Measurements from ENCODE around the gene SCOC. TPM values are rescaled to one million over a fixed set of nuclear protein-coding genes. Genes with fewer than 3 reads are reported as not detected.

Gene SCOC
- total and polyA plus RNA-seq, 2 of the 4 experiments (the other 2 are of a cell fraction) = 12.9 to 33.2 TPM

DNA sequence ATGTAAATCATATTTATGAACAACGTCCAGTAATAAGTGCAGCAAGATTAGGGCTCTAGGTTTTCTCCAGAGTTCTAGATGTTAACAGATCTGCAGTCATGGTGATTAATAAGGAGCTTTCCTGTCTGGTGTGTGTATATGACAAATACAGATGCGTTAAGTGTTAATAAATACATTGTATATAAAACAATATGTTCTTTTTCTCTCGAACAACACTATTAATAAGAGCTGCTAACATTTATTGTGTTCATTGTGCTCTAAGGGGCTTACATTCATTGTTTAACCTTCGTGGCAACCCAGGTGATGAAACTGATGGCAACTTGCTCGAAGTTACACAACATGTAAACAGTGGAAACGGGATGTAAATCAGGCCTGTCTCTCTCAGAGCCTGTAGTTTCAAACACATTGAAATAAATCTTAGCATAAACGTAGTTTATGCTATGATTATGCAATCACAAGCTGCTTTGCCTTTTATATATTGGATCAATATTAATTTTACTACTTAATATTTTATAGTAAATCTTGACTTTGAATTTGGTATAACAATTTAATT lies 54.5 kb downstream of the SCOC start:
- dilution Hi-C loops (cut with HindIII; ENCODE audit: low sequenced_read_pairs, unreplicated experiment) = no loop called here
- H3K23ac ChIP-seq (ENCODE audit: low read depth, low read length) = no peak overlapping the region

More for the DNA sequence above, 54.5 kb downstream of the SCOC start:
- Histone ChIP-seq H4K91ac (ENCODE audit: insufficient read depth, low read depth, low read length) (no peak overlapping the region), H2BK15ac (ENCODE audit: low read depth, low read length) (no peak overlapping the region), H3K79me1 (ENCODE audit: low read depth in 1 of 2, low read length in 2 of 2) (no peaks in the 10 kb centered on the region), H3K14ac (replicated peaks; ENCODE audit: low read depth, low read length) (no peak overlapping the region), H2AFZ (replicated peaks; ENCODE audit: low read length, poor library complexity) (peak overlapping the region; percentile 98), H3K27ac (ENCODE audit: insufficient read depth, low read length) (no peak overlapping the region), H3K27me3 (ENCODE audit: control insufficient read depth, insufficient read depth, low read length) (peaks cover 13% of the 10 kb centered on the region), H2BK20ac (ENCODE audit: low read depth, low read length) (no peak overlapping the region), H3K9ac (ENCODE audit: low read depth, low read length) (no peak overlapping the region), H4K8ac (ENCODE audit: low read depth in 2 of 2, low read length in 2 of 2) (no peak overlapping the region), H3K9me3 (ENCODE audit: control insufficient read depth, insufficient read depth, low read length) (no peaks in the 10 kb centered on the region), H4K20me1 (ENCODE audit: insufficient read depth, low read length) (no peaks in the 10 kb centered on the region), H3K4ac (ENCODE audit: low read depth, low read length) (no peak overlapping the region), H2AK9ac (replicated peaks; ENCODE audit: low read depth, low read length, poor library complexity) (no peak overlapping the region), H2BK120ac (ENCODE audit: low read depth, low read length) (no peak overlapping the region), H3K4me3 (ENCODE audit: insufficient read depth, low read depth, low read length) (peak overlapping the region; percentile 79), H3K18ac (ENCODE audit: low read depth, low read length) (no peak overlapping the region), H2BK5ac (ENCODE audit: low read depth, low read length, poor library complexity, severe bottlenecking) (no peak overlapping the region), H3K4me2 (ENCODE audit: low read depth, low read length) (peak overlapping the region; percentile 97), H3K56ac (ENCODE audit: extremely low read depth, insufficient read depth, low read length) (no peak overlapping the region), H4K5ac (ENCODE audit: low read depth, low read length) (no peak overlapping the region), H3K36me3 (ENCODE audit: control insufficient read depth, insufficient read depth, low read length) (no peaks in the 10 kb centered on the region), H2AK5ac (ENCODE audit: low read depth, low read length) (no peak overlapping the region), H3K4me1 (ENCODE audit: control insufficient read depth, insufficient read depth, low read length) (no peaks in the 10 kb centered on the region), H3K9me1 (ENCODE audit: insufficient read depth, low read length) (no peaks in the 10 kb centered on the region)
- ATAC-seq (ENCODE audit: low read depth) (no peak), DNase-seq (peak; percentile 23)
- no peak for TF ChIP-seq MXI1 (IDR thresholded peaks at IDR 0.05; ENCODE audit: borderline replicate concordance, low read depth, low read length)
- TF ChIP-seq MAFK (IDR thresholded peaks at IDR 0.05; ENCODE audit: low read depth, low read length) = no peak
- TF ChIP-seq, protein P1, sequence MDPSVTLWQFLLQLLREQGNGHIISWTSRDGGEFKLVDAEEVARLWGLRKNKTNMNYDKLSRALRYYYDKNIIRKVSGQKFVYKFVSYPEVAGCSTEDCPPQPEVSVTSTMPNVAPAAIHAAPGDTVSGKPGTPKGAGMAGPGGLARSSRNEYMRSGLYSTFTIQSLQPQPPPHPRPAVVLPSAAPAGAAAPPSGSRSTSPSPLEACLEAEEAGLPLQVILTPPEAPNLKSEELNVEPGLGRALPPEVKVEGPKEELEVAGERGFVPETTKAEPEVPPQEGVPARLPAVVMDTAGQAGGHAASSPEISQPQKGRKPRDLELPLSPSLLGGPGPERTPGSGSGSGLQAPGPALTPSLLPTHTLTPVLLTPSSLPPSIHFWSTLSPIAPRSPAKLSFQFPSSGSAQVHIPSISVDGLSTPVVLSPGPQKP (IDR thresholded peaks at IDR 0.05; ENCODE audit: borderline replicate concordance, low read depth, low read length) = no peak
- peak; percentile 74 for TF ChIP-seq CEBPB (IDR thresholded peaks at IDR 0.05; ENCODE audit: low read depth, low read length)
- no TSS peak for BruUV-seq (replicated peaks)
- in situ Hi-C loops (cut with MboI; ENCODE audit: low sequenced_read_pairs) = no loop called here
- CTCF ChIA-PET = interaction anchor here (0.5 kb wide), 1 partner anchor 97 kb away, joined by 3 read pairs; no protein-coding TSS in a partner anchor
- intact Hi-C loops (cut with micrococcal nuclease) = loop anchor here (2.0 kb wide), 1 partner anchor 423 kb away; no protein-coding TSS in a partner anchor
- POLR2A ChIA-PET (ENCODE audit: unreplicated experiment) = no interaction called here
- no CpG with 5 or more reads among the region's 7 CpGs for WGBS, 2 experiments (ENCODE audit: extremely low coverage in 2 of 2, insufficient read length in 1 of 2)

Other genes with a start within 250 kb of the SCOC start
- 0.90 and 1.1 TPM in 2 replicates for gene MAML3, start 219.5 kb upstream of the SCOC start, total RNA-seq (2012; rRNA removed)
- 1.7 and 2.0 TPM in 2 replicates for gene MAML3, start 219.5 kb upstream of the SCOC start, polyA plus RNA-seq (2012; rRNA removed)
- gene CLGN, start 54.0 kb downstream of the SCOC start, total RNA-seq (2012; rRNA removed) = 0.36 and 1.4 TPM in 2 replicates
- 0.55 and 0.75 TPM in 2 replicates for gene CLGN, start 54.0 kb downstream of the SCOC start, polyA plus RNA-seq (2012; rRNA removed)
- not detected in 2 replicates for gene MGAT4D, start 124.6 kb downstream of the SCOC start, total RNA-seq (2012; rRNA removed)
- gene MGAT4D, start 124.6 kb downstream of the SCOC start, polyA plus RNA-seq (2012; rRNA removed) = not detected in 2 replicates
- 10.6 and 30.0 TPM in 2 replicates for gene ELMOD2, start 150.5 kb downstream of the SCOC start, total RNA-seq (2012; rRNA removed)
- 5.1 and 7.3 TPM in 2 replicates for gene ELMOD2, start 150.5 kb downstream of the SCOC start, polyA plus RNA-seq (2012; rRNA removed)
- not detected in 2 replicates for gene UCP1, start 195.3 kb downstream of the SCOC start, total RNA-seq (2012; rRNA removed)
- not detected in 2 replicates for gene UCP1, start 195.3 kb downstream of the SCOC start, polyA plus RNA-seq (2012; rRNA removed)